DOHH2 (cell line): ENCODE results near the gene C1orf159.
A peak's percentile ranks its signal among the peaks of the same experiment; 100 is the strongest.

Source experiments
- H3F3A ChIP-seq: fragments of 200-600 bp; sonication (generic), shearing (Covaris generic); 2 replicates; pipeline ENCODE4 v1.6.0; 2016; ENCODE audit warnings: antibody characterized with exemption, mild to moderate bottlenecking; ENCODE audit not compliant: control insufficient read depth, insufficient read depth
- H3K27ac ChIP-seq: fragments of 200-600 bp; sonication (generic); 2 replicates; pipeline ENCODE4 v1.5.1; 2014; ENCODE audit warnings: low read depth, mild to moderate bottlenecking, low read length, moderate library complexity
- H3K27me3 ChIP-seq: fragments of 200-600 bp; sonication (generic); 2 replicates; pipeline ENCODE4 v1.6.1; 2014; ENCODE audit warnings: mild to moderate bottlenecking, low read length, mixed read lengths; ENCODE audit not compliant: control insufficient read depth
- H3K36me3 ChIP-seq: fragments of 200-600 bp; sonication (generic); 2 replicates; pipeline ENCODE4 v1.6.1; 2014; ENCODE audit warnings: mild to moderate bottlenecking, low read length, moderate library complexity, mixed read lengths; ENCODE audit not compliant: control insufficient read depth
- H3K4me1 ChIP-seq: fragments of 200-600 bp; sonication (generic); 2 replicates; pipeline ENCODE4 v1.6.1; 2014; ENCODE audit warnings: mild to moderate bottlenecking, low read length, mixed read lengths; ENCODE audit not compliant: control insufficient read depth
- H3K4me2 ChIP-seq: fragments of 200-600 bp; sonication (generic); 2 replicates; pipeline ENCODE4 v1.6.0; 2014; ENCODE audit warnings: mild to moderate bottlenecking, low read length, moderate library complexity
- H3K4me3 ChIP-seq: fragments of 200-600 bp; sonication (generic); 2 replicates; pipeline ENCODE4 v1.5.1; 2014; ENCODE audit warnings: mild to moderate bottlenecking, low read length, mixed read lengths
- H3K79me2 ChIP-seq: fragments of 200-600 bp; sonication (generic); 2 replicates; pipeline ENCODE4 v1.6.1; 2014; ENCODE audit warnings: mild to moderate bottlenecking, low read length, mixed read lengths; ENCODE audit not compliant: control insufficient read depth
- H3K9me2 ChIP-seq: fragments of 200-600 bp; sonication (generic); replicated peaks from 2 replicates; pipeline ENCODE4 v1.6.1; 2014; ENCODE audit warnings: mild to moderate bottlenecking, low read length, mixed read lengths; ENCODE audit not compliant: control insufficient read depth
- H3K9me3 ChIP-seq: fragments of 200-600 bp; sonication (generic); 2 replicates; pipeline ENCODE4 v1.6.1; 2014; ENCODE audit warnings: antibody characterized with exemption, low read length, mixed read lengths; ENCODE audit not compliant: control insufficient read depth, insufficient read depth
- H4K20me1 ChIP-seq: fragments of 200-600 bp; sonication (generic); 2 replicates; pipeline ENCODE4 v1.6.0; 2014; ENCODE audit warnings: low read depth, mild to moderate bottlenecking, antibody characterized with exemption, low read length, moderate library complexity; ENCODE audit not compliant: control insufficient read depth, insufficient read depth
- CTCF ChIP-seq: fragments of 200-600 bp; sonication (generic); IDR thresholded peaks from one replicate; pipeline ENCODE4 v1.5.1; 2014; ENCODE audit warnings: antibody characterized with exemption, mild to moderate bottlenecking, low read depth, low read length; ENCODE audit not compliant: poor library complexity, severe bottlenecking
- EZH2phosphoT487 ChIP-seq: fragments of 200-600 bp; sonication (generic); IDR thresholded peaks from 2 replicates; pipeline ENCODE4 v1.6.1; 2017; ENCODE audit warnings: borderline replicate concordance, mild to moderate bottlenecking, antibody characterized with exemption, low read length, moderate library complexity, mixed read lengths

C1orf159 gene

DNA sequence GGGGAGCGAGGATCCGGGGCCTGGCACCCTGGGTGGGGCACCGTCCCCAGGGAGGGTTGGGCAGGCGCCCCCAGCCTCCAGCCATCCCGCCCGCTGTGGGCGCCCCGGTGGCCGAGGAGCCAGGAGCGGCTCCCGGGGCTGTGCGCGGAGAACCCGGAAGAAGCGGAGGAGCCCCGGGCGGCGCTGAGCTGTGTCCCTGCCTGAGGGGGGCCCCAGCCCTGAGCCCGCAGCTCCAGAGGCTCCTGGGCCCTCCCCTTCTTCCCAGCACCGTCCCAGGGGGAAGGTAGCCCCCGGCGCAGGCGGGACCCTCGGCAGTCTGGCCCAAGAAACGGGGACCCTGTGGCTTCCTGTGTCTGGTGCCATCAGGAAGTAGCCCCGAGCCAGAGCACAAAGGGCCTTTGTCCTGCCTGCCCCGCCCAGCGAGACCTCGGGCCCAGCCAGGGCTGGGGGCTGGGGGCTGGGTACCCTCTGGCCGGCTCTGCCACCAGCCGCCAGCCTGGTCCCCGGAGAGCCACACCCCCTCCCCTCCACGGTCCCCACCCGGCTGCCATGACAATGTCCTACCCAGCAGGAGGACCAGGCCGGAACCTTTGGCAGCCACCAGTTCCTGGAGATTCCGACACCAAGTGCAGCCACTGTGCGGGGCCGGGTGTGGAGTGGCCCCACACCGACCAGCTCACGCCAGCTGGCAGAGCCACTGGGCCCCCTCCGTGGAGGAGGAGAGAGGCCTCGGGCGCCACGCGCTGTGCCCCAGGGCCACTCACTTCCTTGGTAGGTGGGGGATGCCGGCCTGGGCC is 42.2 kb upstream of the C1orf159 start:
- peak overlapping the region; percentile 39; the same call in 1 of the 2 replicates for H3K27ac ChIP-seq
- TF ChIP-seq CTCF (no peak), EZH2phosphoT487 (no peak)
- no peaks in the 10 kb centered on the region for H4K20me1 ChIP-seq
- no peaks in the 10 kb centered on the region for H3K36me3 ChIP-seq
- no peaks in the 10 kb centered on the region for H3K27me3 ChIP-seq
- H3K4me2 ChIP-seq: peak overlapping the region; percentile 92
- H3F3A ChIP-seq: peaks cover 9% of the 10 kb centered on the region
- H3K4me1 ChIP-seq: peaks cover 14% of the 10 kb centered on the region
- no peaks in the 10 kb centered on the region for H3K9me2 ChIP-seq
- no peaks in the 10 kb centered on the region for H3K79me2 ChIP-seq
- peaks cover 9% of the 10 kb centered on the region; the same call in 1 of the 2 replicates for H3K9me3 ChIP-seq
- H3K4me3 ChIP-seq: peak overlapping the region; percentile 77

- Histone ChIP-seq H3K9me2 (no peaks in the 10 kb centered on the region), H3K4me1 (peaks cover 14% of the 10 kb centered on the region), H3K9me3 (peaks cover 15% of the 10 kb centered on the region), H3K79me2 (no peaks in the 10 kb centered on the region), H3K4me2 (peak overlapping the region; percentile 92), H4K20me1 (no peaks in the 10 kb centered on the region), H3K4me3 (peak overlapping the region; percentile 77), H3K36me3 (no peaks in the 10 kb centered on the region), H3K27me3 (no peaks in the 10 kb centered on the region), H3F3A (peaks cover 16% of the 10 kb centered on the region), H3K27ac (peak overlapping the region; percentile 39; the same call in 1 of the 2 replicates)
- no peak for TF ChIP-seq CTCF
These were observed 41.6 kb upstream of the C1orf159 start for GRCh38 chr1:1157426-1157913.

DNA sequence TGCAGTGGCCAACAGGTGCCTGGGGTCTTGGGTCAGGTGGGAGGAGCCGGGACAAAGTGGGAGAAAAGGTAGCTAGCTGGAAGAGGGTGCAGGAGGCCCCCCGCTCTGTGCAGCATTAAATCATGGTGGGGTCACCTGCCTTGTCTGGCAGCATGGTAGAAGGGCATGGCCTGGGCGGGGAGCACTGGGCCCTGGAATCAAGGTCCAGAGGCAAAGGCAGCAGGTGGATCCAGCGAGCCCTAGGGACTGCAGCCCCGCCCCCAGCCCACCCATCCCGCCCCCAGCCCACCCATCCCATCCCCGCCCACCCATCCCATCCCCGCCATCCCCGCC is 41.1 kb upstream of the C1orf159 start:
- no peaks in the 10 kb centered on the region for H4K20me1 ChIP-seq
- no peaks in the 10 kb centered on the region for H3K79me2 ChIP-seq
- no peaks in the 10 kb centered on the region for H3K27me3 ChIP-seq
- H3K36me3 ChIP-seq: no peaks in the 10 kb centered on the region
- H3K4me2 ChIP-seq: no peak overlapping the region
- H3K4me3 ChIP-seq: no peak overlapping the region
- H3K27ac ChIP-seq: no peak overlapping the region
- H3F3A ChIP-seq: peaks cover 20% of the 10 kb centered on the region
- no peaks in the 10 kb centered on the region for H3K9me2 ChIP-seq
- H3K9me3 ChIP-seq: peaks cover 20% of the 10 kb centered on the region
- TF ChIP-seq EZH2phosphoT487: no peak
- peaks cover 14% of the 10 kb centered on the region for H3K4me1 ChIP-seq
